Fibroblast of gingiva (primary cell): ENCODE data around the gene SPTBN4.

Source experiments
- DNase-seq: peaks from one replicate; pipeline ENCODE4 v3.0.0-alpha.2; 2011; ENCODE audit warnings: low read depth

The SPTBN4 gene

DNA sequence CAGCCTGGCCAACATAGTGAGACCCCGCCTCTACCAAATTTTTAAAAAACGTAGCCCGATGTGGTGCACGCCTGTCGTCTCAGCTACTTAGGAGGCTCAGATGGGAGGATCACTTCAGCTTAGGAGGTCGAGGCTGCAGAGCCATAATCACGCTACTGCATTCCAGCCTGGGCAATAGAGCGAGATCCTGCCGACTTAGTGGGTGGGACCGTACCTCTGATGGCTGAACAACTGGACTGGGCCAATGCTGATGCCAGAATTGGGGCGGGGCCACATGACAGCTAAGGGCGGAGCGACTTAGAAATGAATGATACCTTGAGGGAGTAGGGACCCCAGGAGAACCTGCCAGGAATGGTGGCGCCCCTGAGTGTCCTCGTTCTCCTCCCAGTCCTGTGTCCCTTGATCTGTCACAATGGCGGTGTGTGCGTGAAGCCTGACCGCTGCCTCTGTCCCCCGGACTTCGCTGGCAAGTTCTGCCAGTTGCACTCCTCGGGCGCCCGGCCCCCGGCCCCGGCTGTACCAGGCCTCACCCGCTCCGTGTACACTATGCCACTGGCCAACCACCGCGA, 137.9 kb downstream of the SPTBN4 start:
- no peak for DNase-seq

DNA sequence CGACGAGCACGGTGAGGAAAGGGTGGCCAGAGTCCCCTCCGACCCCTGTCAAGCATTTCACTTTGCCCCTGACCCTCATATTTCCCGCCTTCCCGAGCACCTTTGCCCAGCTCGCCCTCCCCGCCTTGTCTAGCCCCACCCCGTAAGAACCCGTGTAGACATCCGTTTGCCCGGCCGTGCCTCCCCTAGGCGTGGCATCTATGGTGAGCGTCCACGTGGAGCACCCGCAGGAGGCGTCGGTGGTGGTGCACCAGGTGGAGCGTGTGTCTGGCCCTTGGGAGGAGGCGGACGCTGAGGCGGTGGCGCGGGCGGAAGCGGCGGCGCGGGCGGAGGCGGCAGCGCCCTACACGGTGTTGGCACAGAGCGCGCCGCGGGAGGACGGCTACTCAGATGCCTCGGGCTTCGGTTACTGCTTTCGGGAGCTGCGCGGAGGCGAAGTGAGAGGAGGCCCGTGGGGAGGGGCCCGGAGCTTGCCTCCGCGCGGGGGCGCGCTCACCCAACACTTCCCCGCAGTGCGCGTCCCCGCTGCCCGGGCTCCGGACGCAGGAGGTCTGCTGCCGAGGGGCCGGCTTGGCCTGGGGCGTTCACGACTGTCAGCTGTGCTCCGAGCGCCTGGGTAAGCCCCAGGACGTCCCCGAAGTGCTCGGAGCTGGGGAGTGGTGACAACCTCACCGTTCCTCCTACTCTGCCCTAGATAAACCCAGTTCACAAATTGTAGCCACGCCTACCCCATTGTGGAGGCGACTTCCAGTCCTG, 138.6 kb downstream of the SPTBN4 start:
- peak; percentile 74 for DNase-seq

DNA sequence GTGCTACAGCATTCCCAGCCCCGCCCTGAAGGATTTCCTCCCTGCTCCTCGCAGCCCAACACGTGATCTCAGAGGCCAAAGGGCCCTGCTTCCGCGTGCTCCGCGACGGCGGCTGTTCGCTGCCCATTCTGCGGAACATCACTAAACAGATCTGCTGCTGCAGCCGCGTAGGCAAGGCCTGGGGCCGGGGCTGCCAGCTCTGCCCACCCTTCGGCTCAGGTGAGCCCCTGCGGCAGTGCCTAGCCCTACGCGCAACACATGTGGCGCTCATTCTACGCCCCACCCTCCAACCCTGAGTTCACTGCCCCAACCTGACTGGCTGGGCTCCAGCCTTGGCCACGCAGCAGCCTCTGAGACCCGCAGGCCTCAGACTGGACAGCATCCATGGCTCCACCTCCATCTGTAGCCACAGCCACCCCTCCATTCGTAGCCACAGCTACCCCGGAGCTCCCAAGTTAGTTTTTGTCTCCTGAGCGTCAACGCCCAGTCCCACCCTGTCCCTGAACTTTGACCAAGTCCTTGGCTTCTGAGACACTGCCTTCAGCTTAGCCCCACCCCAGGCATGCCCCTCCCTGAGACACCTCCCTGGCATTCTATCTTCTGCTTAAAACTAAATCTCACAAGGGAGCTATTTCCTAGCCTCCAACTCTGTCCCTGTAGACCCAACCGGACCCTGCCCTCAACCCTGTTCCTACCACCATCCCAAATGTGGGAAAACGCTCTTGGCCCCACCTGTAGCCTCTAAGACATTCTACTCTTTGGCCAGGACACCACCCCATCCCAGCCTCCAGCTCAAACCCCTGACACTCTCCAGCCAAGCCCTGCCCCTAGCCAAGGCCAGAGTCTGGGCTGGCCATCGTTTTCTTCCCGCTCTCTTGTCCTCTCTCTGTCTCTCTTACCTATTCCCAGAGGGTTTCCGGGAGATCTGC, 140.8 kb downstream of the SPTBN4 start:
- no peak for DNase-seq

DNA sequence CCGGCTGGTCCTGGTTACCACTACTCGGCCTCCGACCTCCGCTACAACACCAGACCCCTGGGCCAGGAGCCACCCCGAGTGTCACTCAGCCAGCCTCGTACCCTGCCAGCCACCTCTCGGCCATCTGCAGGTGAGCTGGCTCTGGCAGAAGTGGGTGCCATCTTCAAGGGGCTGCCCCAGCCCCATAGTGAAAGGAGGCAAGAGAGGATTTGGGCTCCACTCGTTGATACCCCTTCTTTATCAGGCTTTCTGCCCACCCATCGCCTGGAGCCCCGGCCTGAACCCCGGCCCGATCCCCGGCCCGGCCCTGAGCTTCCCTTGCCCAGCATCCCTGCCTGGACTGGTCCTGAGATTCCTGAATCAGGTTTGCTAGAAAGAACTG, 141.4 kb downstream of the SPTBN4 start:
- DNase-seq = no peak

DNA sequence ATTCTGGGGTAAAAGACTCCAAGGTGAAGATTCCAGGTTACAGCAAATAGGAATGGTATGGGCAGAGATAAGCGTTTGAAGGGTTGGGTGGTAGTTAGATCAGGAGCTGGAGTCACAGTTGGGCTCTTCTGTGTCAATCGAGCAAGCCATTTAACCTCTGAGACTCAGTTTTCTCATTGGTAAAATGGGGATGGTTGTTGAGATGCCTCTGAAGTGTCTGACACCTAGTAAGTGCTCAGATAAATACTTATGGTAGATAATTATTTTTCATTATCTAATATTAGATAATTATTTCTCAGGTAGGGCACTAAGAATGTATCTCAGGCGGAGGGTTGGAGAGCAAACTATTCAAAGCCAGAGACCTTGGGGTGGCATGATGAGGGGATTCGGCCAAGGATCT, 142.2 kb downstream of the SPTBN4 start:
- DNase-seq = no peak

DNA sequence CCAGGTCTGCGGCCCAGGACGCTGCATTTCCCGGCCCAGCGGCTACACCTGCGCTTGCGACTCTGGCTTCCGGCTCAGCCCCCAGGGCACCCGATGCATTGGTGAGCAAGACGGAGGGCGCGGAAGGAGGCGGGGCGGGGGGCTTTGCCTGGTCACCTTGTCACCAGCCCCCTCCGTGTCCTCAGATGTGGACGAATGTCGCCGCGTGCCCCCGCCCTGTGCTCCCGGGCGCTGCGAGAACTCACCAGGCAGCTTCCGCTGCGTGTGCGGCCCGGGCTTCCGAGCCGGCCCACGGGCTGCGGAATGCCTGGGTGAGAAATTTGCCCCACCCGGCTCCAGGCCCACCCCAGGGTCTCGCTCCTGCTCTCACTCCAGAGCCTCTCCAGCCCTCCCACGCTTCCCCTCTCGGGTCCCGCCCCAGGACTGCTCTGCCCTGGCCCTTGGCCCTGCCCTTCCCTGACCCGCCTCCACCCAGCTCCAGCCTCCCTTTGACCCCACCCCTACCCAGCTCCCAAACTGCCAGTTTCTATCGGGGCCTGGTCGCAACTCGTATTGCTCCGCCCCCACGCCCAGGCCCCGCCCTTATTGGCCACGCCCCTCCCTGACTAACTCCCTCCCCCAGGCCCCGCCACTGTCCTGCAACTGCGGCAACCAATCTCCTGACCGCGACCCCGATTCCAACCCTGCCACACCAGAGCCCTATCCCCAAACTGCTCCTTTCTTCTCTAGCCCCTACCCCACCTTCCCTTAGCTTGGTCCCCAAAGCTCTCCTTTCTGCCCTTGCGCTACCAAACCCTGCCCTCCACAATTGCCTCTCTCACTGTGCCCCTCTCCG, 143.0 kb downstream of the SPTBN4 start:
- peak; percentile 90 for DNase-seq

DNA sequence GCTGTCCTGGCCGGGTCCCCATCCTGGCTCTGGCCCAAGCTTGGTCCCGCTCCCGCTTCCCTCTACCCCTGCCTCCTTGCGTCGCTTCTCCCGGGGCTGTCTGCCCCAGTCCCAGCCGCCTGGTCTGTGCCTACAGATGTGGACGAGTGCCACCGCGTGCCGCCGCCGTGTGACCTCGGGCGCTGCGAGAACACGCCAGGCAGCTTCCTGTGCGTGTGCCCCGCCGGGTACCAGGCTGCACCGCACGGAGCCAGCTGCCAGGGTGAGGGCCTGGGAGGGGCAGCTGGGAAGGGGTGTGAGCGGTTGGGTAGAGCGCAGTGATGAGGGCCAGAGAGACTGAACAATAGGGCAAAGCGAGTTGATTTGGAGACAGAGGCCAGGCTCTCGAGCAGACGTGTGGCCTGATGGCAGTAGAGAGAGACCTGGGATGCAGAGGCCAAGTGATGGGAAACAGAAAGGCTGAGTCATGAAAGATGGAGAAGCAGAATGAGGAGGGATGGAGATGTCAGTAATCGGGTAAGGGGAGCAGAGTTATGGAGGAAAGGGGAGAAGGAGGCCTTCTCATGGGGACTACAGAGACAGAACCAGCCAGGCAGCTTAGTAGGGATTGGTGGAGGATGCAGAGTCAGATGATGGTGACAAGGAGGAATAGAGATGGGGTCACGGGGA, 143.7 kb downstream of the SPTBN4 start:
- DNase-seq = peak; percentile 46

DNA sequence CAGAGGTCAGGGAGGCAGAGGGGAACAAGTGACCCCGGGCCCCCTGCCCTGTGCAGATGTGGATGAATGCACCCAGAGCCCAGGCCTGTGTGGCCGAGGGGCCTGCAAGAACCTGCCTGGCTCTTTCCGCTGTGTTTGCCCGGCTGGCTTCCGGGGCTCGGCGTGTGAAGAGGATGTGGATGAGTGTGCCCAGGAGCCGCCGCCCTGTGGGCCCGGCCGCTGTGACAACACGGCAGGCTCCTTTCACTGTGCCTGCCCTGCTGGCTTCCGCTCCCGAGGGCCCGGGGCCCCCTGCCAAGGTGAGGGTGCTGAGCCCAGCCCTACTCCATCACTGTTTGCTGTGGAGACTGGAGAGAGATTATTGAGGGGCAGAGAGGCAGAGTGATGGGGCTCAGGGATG, 144.3 kb downstream of the SPTBN4 start:
- no peak for DNase-seq

DNA sequence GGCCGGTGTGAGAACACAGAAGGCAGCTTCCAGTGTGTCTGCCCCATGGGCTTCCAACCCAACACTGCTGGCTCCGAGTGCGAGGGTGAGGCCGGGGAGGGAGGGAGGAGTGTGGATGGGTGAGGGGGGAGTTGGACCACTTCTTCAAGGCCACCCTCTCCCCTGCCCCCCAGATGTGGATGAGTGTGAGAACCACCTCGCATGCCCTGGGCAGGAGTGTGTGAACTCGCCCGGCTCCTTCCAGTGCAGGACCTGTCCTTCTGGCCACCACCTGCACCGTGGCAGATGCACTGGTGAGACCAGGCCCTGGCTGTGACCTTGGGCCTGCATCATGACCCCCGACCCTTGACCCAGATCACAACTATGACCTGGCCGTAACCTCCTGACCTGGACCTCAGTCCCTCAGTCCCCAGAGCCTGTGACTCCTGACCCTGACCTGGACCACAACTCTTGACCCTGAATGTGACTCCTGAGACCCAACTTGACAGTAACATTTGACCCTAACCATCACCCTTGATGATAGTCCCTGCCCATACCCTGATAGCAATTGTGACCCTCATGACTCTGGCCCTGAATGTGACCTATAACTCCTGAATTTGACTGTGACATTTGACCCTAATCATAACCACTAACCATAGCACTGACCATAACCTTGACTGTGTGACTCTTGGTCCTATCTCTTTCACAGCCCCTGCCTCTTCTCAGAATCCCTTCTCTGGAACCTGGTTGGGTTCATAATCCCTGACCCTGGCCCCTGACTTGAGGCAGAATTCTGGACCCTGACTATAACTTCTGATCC, 145.3 kb downstream of the SPTBN4 start:
- DNase-seq = no peak

DNA sequence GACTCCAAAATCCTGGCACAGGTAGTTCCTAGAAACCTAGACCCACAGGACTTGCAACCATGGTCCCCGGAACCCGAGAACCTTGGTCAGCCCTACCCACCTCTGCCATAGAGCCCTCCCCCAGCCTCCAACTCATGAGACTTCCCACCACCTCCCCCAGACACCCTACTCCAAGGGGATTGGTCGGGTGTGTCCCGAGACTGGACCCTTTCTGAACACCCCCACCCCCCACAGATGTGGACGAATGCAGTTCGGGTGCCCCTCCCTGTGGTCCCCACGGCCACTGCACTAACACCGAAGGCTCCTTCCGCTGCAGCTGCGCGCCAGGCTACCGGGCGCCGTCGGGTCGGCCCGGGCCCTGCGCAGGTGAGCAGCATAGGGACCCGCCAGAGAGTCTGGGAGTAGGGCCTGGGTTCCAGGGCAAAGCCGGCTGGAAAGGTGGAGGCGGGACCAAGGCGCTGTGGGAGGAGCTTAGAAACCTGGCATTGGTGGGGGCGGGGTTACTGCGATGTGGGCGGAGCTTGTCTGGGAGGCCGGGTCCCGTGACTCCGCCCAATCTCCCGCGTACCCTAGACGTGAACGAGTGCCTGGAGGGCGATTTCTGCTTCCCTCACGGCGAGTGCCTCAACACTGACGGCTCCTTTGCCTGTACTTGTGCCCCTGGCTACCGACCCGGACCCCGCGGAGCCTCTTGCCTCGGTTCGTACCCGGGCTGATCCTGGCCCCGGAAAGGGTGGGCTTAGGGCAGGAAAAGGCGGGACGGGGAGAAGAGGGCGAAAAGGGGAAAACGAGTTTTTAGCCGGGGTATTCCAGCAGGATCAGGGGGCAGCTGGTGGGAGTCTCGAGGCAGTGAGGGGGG, 146.3 kb downstream of the SPTBN4 start:
- no peak for DNase-seq

DNA sequence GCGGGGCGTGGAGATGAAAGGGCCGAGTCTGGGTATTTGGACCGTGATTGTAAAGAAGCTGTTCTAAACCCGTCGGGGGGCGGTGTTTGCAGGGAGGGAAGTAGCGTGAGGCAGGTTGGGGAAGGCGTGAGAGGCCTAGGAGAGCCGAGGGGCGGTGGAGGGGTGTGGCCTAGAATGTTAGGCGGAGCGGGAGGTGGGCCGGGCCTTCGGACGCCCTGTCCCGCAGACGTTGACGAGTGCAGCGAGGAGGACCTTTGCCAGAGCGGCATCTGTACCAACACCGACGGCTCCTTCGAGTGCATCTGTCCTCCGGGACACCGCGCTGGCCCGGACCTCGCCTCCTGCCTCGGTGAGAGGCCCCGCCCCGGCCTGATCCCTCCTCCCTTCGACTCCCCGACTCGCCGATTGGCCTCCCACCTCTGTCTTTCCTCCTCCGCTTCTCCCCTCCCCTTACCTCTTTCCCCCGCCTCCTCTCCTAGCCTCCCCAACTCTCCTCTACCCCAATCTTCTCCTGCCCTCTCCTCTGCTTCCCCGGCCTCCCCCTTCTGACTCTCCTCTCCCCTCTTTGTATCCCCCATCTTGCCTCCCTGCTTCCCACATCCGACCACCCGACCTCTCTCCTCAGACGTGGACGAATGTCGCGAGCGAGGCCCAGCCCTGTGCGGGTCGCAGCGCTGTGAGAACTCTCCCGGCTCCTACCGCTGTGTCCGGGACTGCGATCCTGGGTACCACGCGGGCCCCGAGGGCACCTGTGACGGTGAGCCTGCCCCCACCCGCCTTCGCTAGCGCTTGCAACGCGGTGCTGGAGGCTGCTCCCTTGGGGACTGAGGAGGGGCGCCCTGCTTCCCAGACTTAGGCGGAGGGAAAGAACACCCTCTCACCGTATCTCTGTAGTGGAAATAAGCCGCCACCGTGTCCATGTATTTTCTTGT, 147.2 kb downstream of the SPTBN4 start:
- DNase-seq = peak; percentile 93

DNA sequence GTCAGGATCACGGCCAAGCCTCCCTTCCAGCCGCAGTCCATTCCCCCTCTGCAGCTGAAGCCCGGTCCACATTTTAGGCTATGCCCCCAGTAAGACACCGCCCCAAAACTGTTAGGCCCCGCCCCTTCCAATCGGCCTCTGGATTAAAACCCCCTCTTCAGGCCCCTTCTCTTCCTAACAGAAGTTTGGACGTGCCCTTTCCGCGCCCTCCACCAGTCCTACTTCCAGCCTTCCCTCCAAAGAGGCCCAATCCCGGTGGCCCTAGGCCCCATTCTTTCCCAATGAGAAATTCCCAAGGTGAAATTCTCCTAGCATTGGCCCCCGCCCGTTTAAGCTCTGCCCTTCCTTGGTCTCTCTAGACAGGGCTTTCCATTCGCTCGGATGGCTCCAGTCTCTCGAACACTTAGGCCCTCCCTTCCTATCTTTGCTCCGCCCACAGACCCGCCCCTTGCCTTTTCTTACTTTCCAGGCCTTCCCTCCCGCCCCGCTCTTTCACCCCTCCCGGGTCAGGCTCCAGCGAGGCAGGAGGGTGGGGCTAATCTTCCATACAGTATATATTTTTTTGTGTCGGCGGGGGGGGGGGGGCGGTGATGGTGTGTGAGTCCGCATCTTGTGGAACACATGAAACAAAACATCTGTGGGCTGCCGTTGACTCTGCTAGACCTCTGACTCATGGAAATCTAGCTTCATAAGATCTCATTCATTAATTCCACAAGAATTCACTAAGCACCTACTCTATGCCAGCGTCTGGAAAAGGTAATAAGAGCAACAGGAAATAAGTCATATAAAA, 148.0 kb downstream of the SPTBN4 start:
- DNase-seq = peak; percentile 96

DNA sequence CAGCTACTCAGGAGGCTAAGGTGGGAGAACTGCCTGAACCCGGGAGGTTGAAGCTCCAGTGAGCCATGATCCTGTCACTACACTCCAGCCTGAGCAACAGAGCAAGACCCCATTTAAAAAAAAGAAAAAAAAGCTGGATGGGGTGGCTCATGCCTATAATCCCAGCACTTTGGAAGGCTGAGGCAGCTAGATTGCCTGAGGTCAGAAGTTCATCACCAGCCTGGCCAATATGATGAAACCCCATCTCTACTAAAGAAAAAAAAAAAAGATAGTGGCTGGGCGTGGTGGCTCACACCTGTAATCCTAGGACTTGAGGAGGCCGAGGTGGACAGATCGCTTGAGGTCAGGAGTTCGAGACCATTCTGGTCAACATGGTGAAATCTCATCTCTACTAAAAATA, 149.4 kb downstream of the SPTBN4 start:
- DNase-seq = no peak

DNA sequence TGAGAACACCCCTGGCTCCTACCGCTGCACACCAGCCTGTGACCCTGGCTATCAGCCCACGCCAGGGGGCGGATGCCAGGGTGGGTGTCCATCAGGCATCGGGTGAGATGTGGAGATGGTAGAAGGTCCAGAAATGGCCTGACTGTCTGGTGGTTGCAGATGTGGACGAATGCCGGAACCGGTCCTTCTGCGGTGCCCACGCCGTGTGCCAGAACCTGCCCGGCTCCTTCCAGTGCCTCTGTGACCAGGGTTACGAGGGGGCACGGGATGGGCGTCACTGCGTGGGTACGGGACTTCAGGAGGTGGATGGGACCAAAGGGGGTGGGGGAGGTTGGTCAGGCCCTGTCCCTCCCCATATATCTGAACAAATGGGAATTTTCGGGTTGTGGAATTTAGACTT, 150.1 kb downstream of the SPTBN4 start:
- DNase-seq = no peak

DNA sequence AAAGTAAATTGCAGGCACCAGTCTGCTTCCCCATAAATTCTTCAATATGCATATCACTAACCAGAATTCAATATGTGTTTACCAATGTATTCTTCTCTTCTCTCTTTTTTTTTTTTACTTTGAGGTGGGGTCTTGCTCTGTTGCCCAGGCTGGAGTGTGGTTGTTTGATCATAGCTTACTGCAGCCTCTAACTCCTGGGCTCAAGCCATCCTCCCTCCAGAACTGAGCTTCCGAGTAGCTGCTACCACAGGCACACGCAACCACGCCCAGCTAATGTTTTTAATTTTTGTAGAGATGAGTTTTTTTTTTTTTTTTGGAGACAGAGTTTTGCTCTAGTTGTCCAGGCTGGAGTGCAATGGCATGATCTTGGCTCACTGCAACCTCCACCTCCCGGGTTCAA, 151.2 kb downstream of the SPTBN4 start:
- DNase-seq = no peak

DNA sequence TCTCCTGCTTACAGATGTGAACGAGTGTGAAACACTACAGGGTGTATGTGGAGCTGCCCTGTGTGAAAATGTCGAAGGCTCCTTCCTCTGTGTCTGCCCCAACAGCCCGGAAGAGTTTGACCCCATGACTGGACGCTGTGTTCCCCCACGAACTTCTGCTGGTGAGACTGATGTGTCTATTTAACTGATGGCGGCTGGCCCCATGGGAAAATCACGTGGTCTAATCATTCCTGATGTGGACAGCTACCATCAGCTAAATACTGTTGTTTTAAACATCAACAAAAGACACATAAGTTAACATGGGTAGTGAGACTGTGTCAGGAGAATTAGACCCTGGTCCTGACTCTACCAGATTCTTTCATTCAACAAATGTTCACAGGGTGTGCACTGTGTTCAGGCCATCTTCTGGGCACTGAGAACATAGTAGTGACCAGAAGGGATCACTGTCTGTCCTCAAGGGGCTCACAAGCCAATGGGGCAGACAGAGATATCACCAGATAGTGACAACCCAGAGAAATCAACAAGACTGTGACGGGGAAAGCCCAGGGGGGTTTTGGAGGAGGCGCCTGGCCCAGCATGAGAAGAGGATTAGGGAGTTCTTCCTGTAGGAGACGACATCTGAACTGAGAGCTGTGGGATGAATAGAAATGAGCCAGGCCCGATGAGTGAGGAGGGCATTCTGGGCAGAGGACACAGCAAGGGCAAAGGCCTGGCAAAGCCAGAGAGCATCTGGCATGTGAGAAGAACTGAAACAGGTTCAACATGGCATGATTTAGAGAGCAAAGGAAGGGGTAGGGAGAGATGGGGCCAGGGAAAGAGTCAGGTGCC, 152.7 kb downstream of the SPTBN4 start:
- no peak for DNase-seq

DNA sequence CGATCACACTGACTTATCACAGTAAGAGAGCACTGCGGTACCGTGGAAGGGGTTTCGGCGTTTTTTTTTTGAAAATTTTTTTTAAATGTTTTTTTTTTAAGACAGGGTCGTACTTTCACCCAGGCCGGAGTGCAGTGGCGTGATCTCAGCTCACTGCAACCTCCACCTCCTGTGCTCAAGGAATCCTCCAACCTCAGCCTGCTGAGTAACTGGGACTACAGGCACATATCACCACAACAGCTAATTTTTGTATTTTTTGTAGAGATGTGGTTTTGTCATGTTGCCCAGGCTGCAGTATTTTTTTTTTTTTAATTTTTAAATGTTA, 153.3 kb downstream of the SPTBN4 start:
- DNase-seq = no peak
